ENCODE measurements around the gene ANKRD6.

ANKRD6 gene

GRCh38 chr6:89669002-89669401 lies 236.1 kb downstream of the ANKRD6 start:
- no peak for DNase-seq

GRCh38 chr6:89670935-89671565 lies 238.1 kb downstream of the ANKRD6 start:
- DNase-seq: no peak

GRCh38 chr6:89675949-89676748 lies 243.2 kb downstream of the ANKRD6 start:
- peak; percentile 41 for DNase-seq

- DNase-seq: no peak
Observed at GRCh38 chr6:89678531-89678930, 245.6 kb downstream of the ANKRD6 start.

GRCh38 chr6:89679215-89680120 lies 246.5 kb downstream of the ANKRD6 start:
- DNase-seq: no peak

GRCh38 chr6:89680150-89680549 lies 247.2 kb downstream of the ANKRD6 start:
- no peak for DNase-seq

- DNase-seq: no peak
Observed at GRCh38 chr6:89680551-89680950, 247.6 kb downstream of the ANKRD6 start.

GRCh38 chr6:89681983-89682564 lies 249.1 kb downstream of the ANKRD6 start:
- DNase-seq: no peak

- DNase-seq: no peak
Observed at GRCh38 chr6:89682991-89683390, 250.0 kb downstream of the ANKRD6 start.

Data from fibroblast of skin of right quadriceps (primary cell).